Esophagus (tissue), 2 donors: ENCODE data around the gene OCLN. TPM values are rescaled to one million over a fixed set of nuclear protein-coding genes. Genes with fewer than 3 reads are reported as not detected.
"Not testable (repeated sequence)": the region's sequence is repeated elsewhere in the genome, so short reads cannot be mapped to it uniquely, and the experiment has no call there.

Source experiments
- H3K27ac ChIP-seq, 2 donors: one replicate each; pipeline ENCODE4 v1.5.1; 2013; ENCODE audit warnings: low read depth in 2 of 2, mild to moderate bottlenecking in 2 of 2, inconsistent platforms in 1 of 2, low read length in 1 of 2, moderate library complexity in 1 of 2
- H3K27me3 ChIP-seq, 2 donors: one replicate each; pipeline ENCODE4 v1.6.1; 2013; ENCODE audit warnings: low read length in 2 of 2, control low read depth in 1 of 2, mild to moderate bottlenecking in 1 of 2; ENCODE audit not compliant: insufficient read depth in 2 of 2, control insufficient read depth in 1 of 2
- H3K36me3 ChIP-seq, 2 donors: one replicate each; pipeline ENCODE4 v1.6.1; 2013; ENCODE audit warnings: low read length in 1 of 2; ENCODE audit not compliant: control insufficient read depth in 2 of 2, insufficient read depth in 2 of 2
- H3K4me1 ChIP-seq, 2 donors: one replicate each; pipeline ENCODE4 v1.6.1; 2013; ENCODE audit warnings: low read length in 1 of 2; ENCODE audit not compliant: control insufficient read depth in 2 of 2, insufficient read depth in 2 of 2
- H3K4me3 ChIP-seq, 2 donors: one replicate each; pipeline ENCODE4 v1.5.1; 2013; ENCODE audit warnings: low read length in 2 of 2, mild to moderate bottlenecking in 2 of 2, low read depth in 1 of 2, moderate library complexity in 1 of 2
- H3K9me3 ChIP-seq, 2 donors: one replicate each; pipeline ENCODE4 v1.6.1; 2013; ENCODE audit warnings: mild to moderate bottlenecking in 2 of 2, low read depth in 1 of 2, low read length in 1 of 2, moderate library complexity in 1 of 2; ENCODE audit not compliant: control insufficient read depth in 2 of 2, insufficient read depth in 1 of 2
- WGBS, 2 donors: extraction: QIAGEN DNeasy Blood & Tissue Kit; methylation state at CpG; one replicate each; pipeline ENCODE4 v1.1.7; 2013; 5-methylcytosine and 5-hydroxymethylcytosine counted together
- polyA plus RNA-seq, 2 donors: library from polyadenylated mRNA; stranded (reverse); fragments of 200-250 nt; gene quantifications; one replicate each; pipeline ENCODE4 v1.2.3, GENCODE V29; 2013
- donor health status: healthy with polysubstance abuse.
- donor health status: Bipolar disorder and iron deficiency.

OCLN gene
- polyA plus RNA-seq, 2 donors = 9.9 to 12.0 TPM

GRCh38 chr5:69502767-69503488 lies 10.3 kb downstream of the OCLN start:
- no peaks in the 10 kb centered on the region for H3K9me3 ChIP-seq
- 60 to 63% methylated on average over 7 of the region's 7 CpGs for WGBS, 2 donors
- no peaks in the 10 kb centered on the region for H3K27me3 ChIP-seq
- no peaks in the 10 kb centered on the region for H3K4me1 ChIP-seq
- peak overlapping the region in 1 of 2 donors; percentile 53 for H3K27ac ChIP-seq
- no peaks in the 10 kb centered on the region for H3K36me3 ChIP-seq
- H3K4me3 ChIP-seq = no peak overlapping the region

GRCh38 chr5:69504036-69504435 lies 11.4 kb downstream of the OCLN start:
- Histone ChIP-seq H3K36me3 (no peaks in the 10 kb centered on the region), H3K4me3 (no peak overlapping the region), H3K27ac (no peak overlapping the region), H3K4me1 (no peaks in the 10 kb centered on the region), H3K27me3 (no peaks in the 10 kb centered on the region), H3K9me3 (no peaks in the 10 kb centered on the region)
- 88 to 95% methylated on average over 2 of the region's 2 CpGs for WGBS, 2 donors

GRCh38 chr5:69505306-69505705 lies 12.7 kb downstream of the OCLN start:
- H3K4me1 ChIP-seq = no peaks in the 10 kb centered on the region
- WGBS, 2 donors = 91 to 96% methylated on average over 1 of the region's 1 CpG
- H3K27ac ChIP-seq = no peak overlapping the region
- no peaks in the 10 kb centered on the region for H3K9me3 ChIP-seq
- peaks cover 0 to 2% of the 10 kb centered on the region in 2 donors for H3K36me3 ChIP-seq
- H3K27me3 ChIP-seq = no peaks in the 10 kb centered on the region
- H3K4me3 ChIP-seq = no peak overlapping the region

GRCh38 chr5:69509212-69509611 lies 16.6 kb downstream of the OCLN start:
- Histone ChIP-seq H3K27me3 (no peaks in the 10 kb centered on the region), H3K36me3 (peaks cover 0 to 2% of the 10 kb centered on the region in 2 donors), H3K4me3 (no peak overlapping the region), H3K9me3 (no peaks in the 10 kb centered on the region), H3K27ac (no peak overlapping the region), H3K4me1 (no peaks in the 10 kb centered on the region)
- WGBS, 2 donors = 94 to 96% methylated on average over 6 of the region's 6 CpGs

- no peak overlapping the region for H3K4me3 ChIP-seq
- no peaks in the 10 kb centered on the region for H3K27me3 ChIP-seq
- H3K36me3 ChIP-seq = peaks cover 0 to 2% of the 10 kb centered on the region in 2 donors
- H3K9me3 ChIP-seq = no peaks in the 10 kb centered on the region
- no peak overlapping the region for H3K27ac ChIP-seq
- H3K4me1 ChIP-seq = no peaks in the 10 kb centered on the region
- 81 to 82% methylated on average over 2 of the region's 2 CpGs for WGBS, 2 donors
Observed at GRCh38 chr5:69510694-69511093, 18.1 kb downstream of the OCLN start.

GRCh38 chr5:69512740-69513260 lies 20.2 kb downstream of the OCLN start:
- Histone ChIP-seq H3K4me3 (no peak overlapping the region), H3K36me3 (peaks cover 0 to 2% of the 10 kb centered on the region in 2 donors), H3K4me1 (no peaks in the 10 kb centered on the region), H3K27me3 (no peaks in the 10 kb centered on the region), H3K9me3 (no peaks in the 10 kb centered on the region), H3K27ac (peak overlapping the region; percentile 21 to 57)
- WGBS, 2 donors = 71 to 75% methylated on average over 2 of the region's 2 CpGs

- 96 to 100% methylated on average over 9 to 26 of the region's 30 CpGs for WGBS, 2 donors
- not testable (repeated sequence) for H3K36me3 ChIP-seq, H3K9me3 ChIP-seq, H3K4me1 ChIP-seq, H3K27me3 ChIP-seq, H3K4me3 ChIP-seq, H3K27ac ChIP-seq
Observed at GRCh38 chr5:69515570-69515969, 23.0 kb downstream of the OCLN start.

- Histone ChIP-seq H3K27ac (peak overlapping the region in 1 of 2 donors; percentile 21), H3K4me3 (no peak overlapping the region)
Observed at GRCh38 chr5:69516769-69517168, 24.2 kb downstream of the OCLN start.

GRCh38 chr5:69517763-69518212 lies 25.2 kb downstream of the OCLN start:
- H3K4me1 ChIP-seq = no peaks in the 10 kb centered on the region
- no peaks in the 10 kb centered on the region for H3K9me3 ChIP-seq
- 16 to 24% methylated on average over 4 of the region's 4 CpGs for WGBS, 2 donors
- no peak overlapping the region for H3K4me3 ChIP-seq
- H3K36me3 ChIP-seq = no peaks in the 10 kb centered on the region
- peak overlapping the region; percentile 82 to 94 for H3K27ac ChIP-seq
- no peaks in the 10 kb centered on the region for H3K27me3 ChIP-seq

More at GRCh38 chr5:69516769-69517168, 24.2 kb downstream of the OCLN start:
- Histone ChIP-seq H3K27me3 (no peaks in the 10 kb centered on the region), H3K36me3 (no peaks in the 10 kb centered on the region), H3K4me1 (no peaks in the 10 kb centered on the region), H3K9me3 (no peaks in the 10 kb centered on the region)
- WGBS, 2 donors = 96 to 99% methylated on average over 1 of the region's 1 CpG

- 55 to 75% methylated on average over 2 of the region's 2 CpGs for WGBS, 2 donors
- Histone ChIP-seq H3K4me3 (no peak overlapping the region), H3K36me3 (no peaks in the 10 kb centered on the region), H3K9me3 (no peaks in the 10 kb centered on the region), H3K27ac (no peak overlapping the region), H3K27me3 (no peaks in the 10 kb centered on the region), H3K4me1 (no peaks in the 10 kb centered on the region)
Observed at GRCh38 chr5:69519285-69519684, 26.7 kb downstream of the OCLN start.
